K562 (cell line): ENCODE results near the gene ARHGEF12. TPM values are rescaled to one million over a fixed set of nuclear protein-coding genes. Genes with fewer than 3 reads are reported as not detected.
A peak's percentile ranks its signal among the peaks of the same experiment; 100 is the strongest.

ENCODE experiments used
- BCL6 ChIP-seq: fragments of 250-450 bp; sonication (Bioruptor Pico); IDR thresholded peaks from 2 replicates; pipeline ENCODE4 v1.4.0; 2020
- CBX8 ChIP-seq: fragments of 200-600 bp; sonication (generic); IDR thresholded peaks from 2 replicates; pipeline ENCODE4 v1.6.1; 2012; ENCODE audit warnings: borderline replicate concordance, mixed run types, low read depth, mild to moderate bottlenecking, moderate library complexity, mixed read lengths, low read length, control low read depth, inconsistent platforms; ENCODE audit not compliant: poor library complexity, severe bottlenecking; ENCODE audit errors: extremely low read depth
- CTBP1 ChIP-seq: fragments of 450-650 bp; IDR thresholded peaks from 2 replicates; pipeline ENCODE4 v1.6.1; 2016; ENCODE audit warnings: borderline replicate concordance
- GMEB1 ChIP-seq: fragments of 250-450 bp; sonication (Bioruptor Pico); IDR thresholded peaks from 2 replicates; pipeline ENCODE4 v1.4.0; 2020; ENCODE audit warnings: mild to moderate bottlenecking
- IRF2 ChIP-seq: sonication (generic); formaldehyde crosslinking; IDR thresholded peaks from 2 replicates; pipeline ENCODE4 v1.8.1; 2022; ENCODE audit warnings: mild to moderate bottlenecking, missing genetic modification reagents
- KHSRP ChIP-seq: fragments of 450-650 bp; IDR thresholded peaks from 2 replicates; pipeline ENCODE4 v1.6.1; 2017
- MAFF ChIP-seq: IDR thresholded peaks from 2 replicates; pipeline ENCODE4 v1.6.1; 2012; ENCODE audit warnings: low read length, improper control_type of control experiment
- NRF1 ChIP-seq, 2 experiments: fragments of 450-650 bp; IDR thresholded peaks in 1 of 2; conservative IDR thresholded peaks in 1 of 2; 2 replicates each; pipeline ENCODE4 v1.6.1; 2014; ENCODE audit warnings: mild to moderate bottlenecking in 2 of 2
- SMC3 ChIP-seq: conservative IDR thresholded peaks from 2 replicates; pipeline ENCODE4 v1.6.1; 2011; ENCODE audit warnings: low read depth, low read length, improper control_type of control experiment; ENCODE audit not compliant: insufficient read depth
- SNAPC5 ChIP-seq: fragments of 250-450 bp; sonication (Bioruptor Pico); IDR thresholded peaks from 2 replicates; pipeline ENCODE4 v1.8.0; 2021; ENCODE audit warnings: moderate library complexity, mild to moderate bottlenecking, inconsistent platforms
- SRF ChIP-seq, 2 experiments: fragments of 250-450, 450-650 bp in 1 of 2; sonication (Bioruptor Pico) in 1 of 2; sonication (generic) in 1 of 2; formaldehyde crosslinking; IDR thresholded peaks; 2 replicates each; pipeline versions ENCODE4 v1.5.0 to v1.5.1; 2020 to 2022; ENCODE audit warnings: mild to moderate bottlenecking in 1 of 2, missing genetic modification reagents in 1 of 2
- TARDBP ChIP-seq: fragments of 450-650 bp; IDR thresholded peaks from 2 replicates; pipeline ENCODE4 v1.6.1; 2016
- THAP12 ChIP-seq: fragments of 250-450 bp; sonication (Bioruptor Pico); IDR thresholded peaks from 2 replicates; pipeline ENCODE4 v1.9.0; 2021; ENCODE audit warnings: mild to moderate bottlenecking, inconsistent platforms
- ZBTB7A ChIP-seq: IDR thresholded peaks from 2 replicates; pipeline ENCODE4 v1.6.1; 2011; ENCODE audit warnings: low read depth, mild to moderate bottlenecking, low read length, moderate library complexity, borderline replicate concordance; ENCODE audit not compliant: control insufficient read depth
- polyA plus RNA-seq, 8 experiments: library from polyadenylated mRNA; depleted of rRNA in 4 of 8; stranded (reverse) in 5 of 8; unstranded in 3 of 8; fragments of >200 nt; fragmentation: Nextera tagmentation in 2 of 8; fragmentation: Illumina TruSeq in 1 of 8; extraction: Ambion mirVana in 2 of 8; extraction: Trizol in 1 of 8; gene quantifications; 2 replicates each; pipeline versions ENCODE4 v1.2.1 to v1.2.3, GENCODE V29; 2011 to 2014; ENCODE audit warnings: inconsistent platforms in 1 of 8, missing spikeins in 1 of 8
- total RNA-seq, 7 experiments: library from RNA; depleted of rRNA in 6 of 7; stranded (reverse); fragments of >200 nt in 6 of 7; fragmentation: Illumina TruSeq in 2 of 7; extraction: Trizol in 2 of 7; gene quantifications; 2 replicates each; pipeline versions ENCODE4 v1.2.1 to v1.2.3, GENCODE V29; 2011 to 2021; ENCODE audit warnings: low replicate concordance in 1 of 7
- TF ChIP-seq, protein P1 (sequence below): fragments of 450-650 bp; conservative IDR thresholded peaks from 2 replicates; pipeline ENCODE4 v1.6.1; 2016; ENCODE audit warnings: missing genetic modification characterization, low read depth, mild to moderate bottlenecking, missing compliant biosample characterization, moderate library complexity
- TF ChIP-seq, protein P2 (sequence below): fragments of 250-450 bp; sonication (Bioruptor Pico); IDR thresholded peaks from 2 replicates; pipeline ENCODE4 v1.4.0; 2020

ARHGEF12 gene
- total and polyA plus RNA-seq, 9 of the 15 experiments (the other 6 are each of a cell fraction or from before 2014, with no cell fraction given): 3.5 to 51.7 (median 29.5) TPM

DNA sequence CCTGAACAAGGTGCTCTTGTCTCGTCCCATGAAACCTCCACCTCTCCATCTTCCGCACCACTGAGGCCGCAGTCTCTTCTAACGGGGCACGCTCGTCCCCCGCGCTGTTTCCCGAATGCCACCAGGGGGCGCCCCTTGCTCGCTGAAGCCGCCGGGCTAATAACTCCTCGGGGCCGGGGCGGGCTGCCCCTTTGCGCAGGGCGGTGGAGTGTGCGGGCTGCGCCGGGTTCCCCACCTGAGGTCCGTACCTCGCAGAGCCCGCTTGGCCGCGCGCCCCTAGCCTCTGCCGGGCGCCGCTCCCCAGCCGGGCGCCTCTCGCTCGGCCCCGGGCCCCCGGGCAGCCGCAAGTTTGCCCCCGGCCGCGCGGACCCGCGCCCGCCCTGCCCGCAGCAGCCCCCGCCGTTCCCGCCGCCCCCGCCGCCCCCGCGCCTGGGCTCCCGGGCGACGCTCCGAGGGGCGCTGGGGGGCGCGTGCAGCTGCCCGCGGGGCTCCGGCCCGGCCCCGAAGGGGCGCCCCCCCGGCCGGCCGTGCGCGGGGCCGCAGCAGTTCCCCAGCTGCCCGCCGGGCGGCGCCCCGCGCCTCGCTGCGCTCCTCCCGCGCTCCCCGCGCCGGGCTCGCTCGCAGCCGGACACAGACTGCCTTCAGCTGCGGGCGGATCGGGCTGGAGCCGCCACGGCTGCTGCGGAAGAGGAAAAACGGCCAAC, 175.1 kb downstream of the ARHGEF12 start, which contains the start of gene GRIK4 (continued):
- TF ChIP-seq, protein P1, sequence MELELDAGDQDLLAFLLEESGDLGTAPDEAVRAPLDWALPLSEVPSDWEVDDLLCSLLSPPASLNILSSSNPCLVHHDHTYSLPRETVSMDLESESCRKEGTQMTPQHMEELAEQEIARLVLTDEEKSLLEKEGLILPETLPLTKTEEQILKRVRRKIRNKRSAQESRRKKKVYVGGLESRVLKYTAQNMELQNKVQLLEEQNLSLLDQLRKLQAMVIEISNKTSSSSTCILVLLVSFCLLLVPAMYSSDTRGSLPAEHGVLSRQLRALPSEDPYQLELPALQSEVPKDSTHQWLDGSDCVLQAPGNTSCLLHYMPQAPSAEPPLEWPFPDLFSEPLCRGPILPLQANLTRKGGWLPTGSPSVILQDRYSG (tag): no peak
- TF ChIP-seq THAP12 (CRISPR knock-in tag) (no peak), KHSRP (no peak), MAFF (no peak), CTBP1 (peak; percentile 28; the same call in 1 of the 2 replicates), GMEB1 (CRISPR knock-in tag) (no peak), CBX8 (no peak), SMC3 (peak; percentile 95), BCL6 (no peak), NRF1 (conservative IDR thresholded peaks at IDR 0.05 in 1 of 2, IDR thresholded peaks at IDR 0.05 in 1 of 2) (peak; percentile 58 to 70; a peak in 3 of 4 replicates), TARDBP (no peak), IRF2 (no peak), SNAPC5 (CRISPR knock-in tag) (no peak), ZBTB7A (peak; percentile 49; the same call in 1 of the 2 replicates), SRF (CRISPR knock-in tag; IDR thresholded peaks at IDR 0.05) (peak in 1 of 2 experiments; percentile 35; a peak in 1 of 4 replicates)
- TF ChIP-seq, protein P2, sequence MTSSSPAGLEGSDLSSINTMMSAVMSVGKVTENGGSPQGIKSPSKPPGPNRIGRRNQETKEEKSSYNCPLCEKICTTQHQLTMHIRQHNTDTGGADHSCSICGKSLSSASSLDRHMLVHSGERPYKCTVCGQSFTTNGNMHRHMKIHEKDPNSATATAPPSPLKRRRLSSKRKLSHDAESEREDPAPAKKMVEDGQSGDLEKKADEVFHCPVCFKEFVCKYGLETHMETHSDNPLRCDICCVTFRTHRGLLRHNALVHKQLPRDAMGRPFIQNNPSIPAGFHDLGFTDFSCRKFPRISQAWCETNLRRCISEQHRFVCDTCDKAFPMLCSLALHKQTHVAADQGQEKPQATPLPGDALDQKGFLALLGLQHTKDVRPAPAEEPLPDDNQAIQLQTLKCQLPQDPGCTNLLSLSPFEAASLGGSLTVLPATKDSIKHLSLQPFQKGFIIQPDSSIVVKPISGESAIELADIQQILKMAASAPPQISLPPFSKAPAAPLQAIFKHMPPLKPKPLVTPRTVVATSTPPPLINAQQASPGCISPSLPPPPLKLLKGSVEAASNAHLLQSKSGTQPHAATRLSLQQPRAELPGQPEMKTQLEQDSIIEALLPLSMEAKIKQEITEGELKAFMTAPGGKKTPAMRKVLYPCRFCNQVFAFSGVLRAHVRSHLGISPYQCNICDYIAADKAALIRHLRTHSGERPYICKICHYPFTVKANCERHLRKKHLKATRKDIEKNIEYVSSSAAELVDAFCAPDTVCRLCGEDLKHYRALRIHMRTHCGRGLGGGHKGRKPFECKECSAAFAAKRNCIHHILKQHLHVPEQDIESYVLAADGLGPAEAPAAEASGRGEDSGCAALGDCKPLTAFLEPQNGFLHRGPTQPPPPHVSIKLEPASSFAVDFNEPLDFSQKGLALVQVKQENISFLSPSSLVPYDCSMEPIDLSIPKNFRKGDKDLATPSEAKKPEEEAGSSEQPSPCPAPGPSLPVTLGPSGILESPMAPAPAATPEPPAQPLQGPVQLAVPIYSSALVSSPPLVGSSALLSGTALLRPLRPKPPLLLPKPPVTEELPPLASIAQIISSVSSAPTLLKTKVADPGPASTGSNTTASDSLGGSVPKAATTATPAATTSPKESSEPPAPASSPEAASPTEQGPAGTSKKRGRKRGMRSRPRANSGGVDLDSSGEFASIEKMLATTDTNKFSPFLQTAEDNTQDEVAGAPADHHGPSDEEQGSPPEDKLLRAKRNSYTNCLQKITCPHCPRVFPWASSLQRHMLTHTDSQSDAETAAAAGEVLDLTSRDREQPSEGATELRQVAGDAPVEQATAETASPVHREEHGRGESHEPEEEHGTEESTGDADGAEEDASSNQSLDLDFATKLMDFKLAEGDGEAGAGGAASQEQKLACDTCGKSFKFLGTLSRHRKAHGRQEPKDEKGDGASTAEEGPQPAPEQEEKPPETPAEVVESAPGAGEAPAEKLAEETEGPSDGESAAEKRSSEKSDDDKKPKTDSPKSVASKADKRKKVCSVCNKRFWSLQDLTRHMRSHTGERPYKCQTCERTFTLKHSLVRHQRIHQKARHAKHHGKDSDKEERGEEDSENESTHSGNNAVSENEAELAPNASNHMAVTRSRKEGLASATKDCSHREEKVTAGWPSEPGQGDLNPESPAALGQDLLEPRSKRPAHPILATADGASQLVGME: no peak
